ENCODE results near the gene CD48.

DNA sequence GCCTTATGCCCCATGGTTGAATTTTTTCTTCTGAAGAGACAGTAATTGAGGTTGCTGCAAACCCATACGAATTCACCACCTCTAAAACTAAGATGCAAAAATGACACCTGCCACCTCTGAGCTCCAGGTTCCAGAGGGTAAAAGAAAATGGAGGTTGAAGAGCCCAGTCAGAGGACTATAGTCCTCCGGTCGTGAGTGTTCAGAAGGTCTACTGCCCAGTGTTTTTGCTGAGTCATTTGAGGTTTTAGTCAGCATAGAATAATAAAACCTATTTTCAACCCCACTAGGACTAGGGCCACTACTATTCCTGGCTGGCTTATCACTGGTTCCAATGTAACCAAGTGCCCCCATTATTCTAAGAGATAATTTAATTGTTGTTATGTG is 14.5 kb upstream of the CD48 start:
- TF ChIP-seq POLR2A (IDR thresholded peaks at IDR 0.05; ENCODE audit: low read depth, low read length): peak; percentile 68
- peak; percentile 57 for TF ChIP-seq POLR2AphosphoS5 (IDR thresholded peaks at IDR 0.05; ENCODE audit: low read depth, low read length)
- TF ChIP-seq TAF1 (IDR thresholded peaks at IDR 0.05; ENCODE audit: borderline replicate concordance, low read depth, low read length): no peak
